Pancreas (tissue), 10 donors: Measurements from ENCODE around the gene JMJD6. TPM values are rescaled to one million over a fixed set of nuclear protein-coding genes. Genes with fewer than 3 reads are reported as not detected.

Experiments
- ATAC-seq, 4 donors: fragments of 200-7000 bp; cut with Tn5 transposase; one replicate each; pipeline versions ENCODE4 v1.8.0 to v1.9.1; 2020; ENCODE audit warnings: mild to moderate bottlenecking in 4 of 4, moderate library complexity in 4 of 4
- DNase-seq, 6 donors: peaks; one replicate each; pipeline ENCODE4 v3.0.0-alpha.2; 2020
- FAIRE-seq: peaks from 2 replicates; lab custom pipeline; 2012; peaks lifted over from hg19 to GRCh38; lab: Jason Lieb, UNC
- H3K27ac ChIP-seq, 4 donors: fragments of 200-600 bp; sonication (generic); 1 replicate in 3 of 4; 2 replicates in 1 of 4; pipeline versions ENCODE4 v1.5.0 to v1.8.0; 2020
- H3K27me3 ChIP-seq, 4 donors: fragments of 200-600 bp; one replicate each; pipeline ENCODE4 v1.8.0; 2021
- H3K36me3 ChIP-seq, 3 donors: fragments of 200-600 bp; sonication (generic) in 1 of 3; one replicate each; pipeline versions ENCODE4 v1.5.0 to v1.8.0; 2020 to 2021
- H3K4me1 ChIP-seq, 3 donors: fragments of 200-600 bp; one replicate each; pipeline ENCODE4 v1.8.0; 2021
- H3K4me3 ChIP-seq, 4 donors: fragments of 200-600 bp; sonication (generic) in 2 of 4; one replicate each; pipeline versions ENCODE4 v1.5.0 to v1.8.0; 2020 to 2021
- H3K9me3 ChIP-seq, 4 donors: fragments of 200-600 bp; one replicate each; pipeline ENCODE4 v1.8.0; 2021
- CTCF ChIP-seq, 4 donors: fragments of 200-600 bp; sonication (generic) in 3 of 4; IDR thresholded peaks; one replicate each; pipeline versions ENCODE4 v1.5.0 to v1.8.0; 2021; ENCODE audit warnings: antibody characterized with exemption in 4 of 4
- WGBS, 2 donors: extraction: QIAGEN DNeasy Blood & Tissue Kit; methylation state at CpG; one replicate each; pipeline ENCODE4 v1.1.7; 2013; 5-methylcytosine and 5-hydroxymethylcytosine counted together
- intact Hi-C, 3 donors: fragments of 100-400 bp; cut with DNase I; formaldehyde crosslinking; loops; one replicate each; pipeline versions ENCODE4 v1.11.1 to v1.14.2; 2022
- polyA plus RNA-seq, 2 donors: library from polyadenylated mRNA; stranded (reverse); fragments of 200-250 nt; gene quantifications; one replicate each; pipeline ENCODE4 v1.2.3, GENCODE V29; 2013
- total RNA-seq, 6 donors: library from RNA; stranded (reverse); fragmentation: NEBNext Ultra II Directional in 4 of 6; extraction: Animal tissue kit (Norgen Biotek cat#: 25700) in 4 of 6; gene quantifications; one replicate each; pipeline versions ENCODE4 v1.2.1 to v1.2.4, GENCODE V29; 2021 to 2023
- donor health status: healthy with polysubstance abuse.
- donor health status: DM: no; HTN: no; CAD: no; lungs with moderate emphysema.
- donor health status: DM: no; HTN: no; CAD: no.
- donor health status: control.
- donor health status: control.
- donor health status: Bipolar disorder and iron deficiency.
- donor health status: DM: yes; HTN: yes; CAD: no.
- donor health status: DM: no; HTN: no; CAD: no.
- donor health status: DM: no; HTN: no; CAD: no.
- donor health status: DM: yes; HTN: yes; CAD: no.

Gene JMJD6
- total and polyA plus RNA-seq, 8 donors: 12.4 to 54.0 (median 16.5) TPM

- no peaks in the 10 kb centered on the region for H3K27me3 ChIP-seq
- no peak overlapping the region for H3K27ac ChIP-seq
- no peaks in the 10 kb centered on the region for H3K9me3 ChIP-seq
- WGBS, 2 donors: 95 to 98% methylated on average over 5 of the region's 5 CpGs
- peaks cover 0 to 7% (median 0%) of the 10 kb centered on the region in 3 donors for H3K36me3 ChIP-seq
- no peak overlapping the region for H3K4me3 ChIP-seq
- no peak for FAIRE-seq
- no peaks in the 10 kb centered on the region for H3K4me1 ChIP-seq
- no peak for TF ChIP-seq CTCF (IDR thresholded peaks at IDR 0.05)
- intact Hi-C loops: no loop called here
- no peak for DNase-seq
- ATAC-seq: no peak
These were observed 30.9 kb upstream of the JMJD6 start for GRCh38 chr17:76757256-76757655.

GRCh38 chr17:76755285-76755684 lies 28.9 kb upstream of the JMJD6 start:
- Histone ChIP-seq H3K4me1 (no peaks in the 10 kb centered on the region), H3K27me3 (no peaks in the 10 kb centered on the region), H3K36me3 (peaks cover 0 to 7% (median 0%) of the 10 kb centered on the region in 3 donors), H3K4me3 (no peak overlapping the region), H3K27ac (no peak overlapping the region), H3K9me3 (no peaks in the 10 kb centered on the region)
- no peak for FAIRE-seq
- no peak for TF ChIP-seq CTCF (IDR thresholded peaks at IDR 0.05)
- WGBS, 2 donors: 93 to 99% methylated on average over 2 of the region's 2 CpGs
- ATAC-seq: no peak
- no peak for DNase-seq
- intact Hi-C loops: no loop called here

GRCh38 chr17:76753061-76753961 lies 26.9 kb upstream of the JMJD6 start:
- DNase-seq (no peak), FAIRE-seq (no peak), ATAC-seq (no peak)
- H3K4me1 ChIP-seq: no peaks in the 10 kb centered on the region
- H3K27me3 ChIP-seq: no peaks in the 10 kb centered on the region
- H3K9me3 ChIP-seq: no peaks in the 10 kb centered on the region
- no peak for TF ChIP-seq CTCF (IDR thresholded peaks at IDR 0.05)
- WGBS, 2 donors: 91 to 94% methylated on average over 12 of the region's 12 CpGs
- no peak overlapping the region for H3K27ac ChIP-seq
- H3K4me3 ChIP-seq: no peak overlapping the region
- intact Hi-C loops: no loop called here
- H3K36me3 ChIP-seq: peaks cover 0 to 7% (median 6%) of the 10 kb centered on the region in 3 donors

- no peak for FAIRE-seq
- ATAC-seq: no peak
- intact Hi-C loops: no loop called here
- TF ChIP-seq CTCF (IDR thresholded peaks at IDR 0.05): no peak
- 88 to 91% methylated on average over 4 of the region's 4 CpGs for WGBS, 2 donors
- Histone ChIP-seq H3K4me3 (no peak overlapping the region), H3K36me3 (peaks cover 0 to 7% (median 6%) of the 10 kb centered on the region in 3 donors), H3K27me3 (no peaks in the 10 kb centered on the region), H3K27ac (no peak overlapping the region), H3K9me3 (no peaks in the 10 kb centered on the region), H3K4me1 (no peaks in the 10 kb centered on the region)
- no peak for DNase-seq
These were observed 25.6 kb upstream of the JMJD6 start for GRCh38 chr17:76752006-76752405.
